Fibroblast of upper back skin (primary cell): Measurements from ENCODE around the gene ZNF592.
"Not testable (repeated sequence)": the region's sequence is repeated elsewhere in the genome, so short reads cannot be mapped to it uniquely, and the experiment has no call there.

Experiments
- DNase-seq: peaks from one replicate; pipeline ENCODE4 v3.0.0-alpha.2; 2013

ZNF592 gene

GRCh38 chr15:84747416-84748273 is 747 bp upstream of the ZNF592 start:
- DNase-seq, result peak; percentile 54

GRCh38 chr15:84749111-84749991 is 959 bp downstream of the ZNF592 start:
- DNase-seq, result no peak

- no peak for DNase-seq
These were observed 2.2 kb downstream of the ZNF592 start for GRCh38 chr15:84750583-84751092.

- not testable (repeated sequence) for DNase-seq
These were observed 3.3 kb downstream of the ZNF592 start for GRCh38 chr15:84751721-84752120.

- no peak for DNase-seq
These were observed 3.8 kb downstream of the ZNF592 start for GRCh38 chr15:84752195-84752594.

GRCh38 chr15:84752700-84753099 is 4.3 kb downstream of the ZNF592 start:
- DNase-seq, result peak; percentile 19

GRCh38 chr15:84754889-84755288 is 6.5 kb downstream of the ZNF592 start:
- DNase-seq, result not testable (repeated sequence)

GRCh38 chr15:84755736-84756527 is 7.5 kb downstream of the ZNF592 start:
- no peak for DNase-seq

GRCh38 chr15:84759018-84759417 is 10.6 kb downstream of the ZNF592 start:
- no peak for DNase-seq

- no peak for DNase-seq
These were observed 11.8 kb downstream of the ZNF592 start for GRCh38 chr15:84760219-84760618.

- no peak for DNase-seq
These were observed 13.3 kb downstream of the ZNF592 start for GRCh38 chr15:84761607-84762131.

- no peak for DNase-seq
These were observed 14.6 kb downstream of the ZNF592 start for GRCh38 chr15:84762840-84763572.

GRCh38 chr15:84764585-84764984 is 16.2 kb downstream of the ZNF592 start:
- DNase-seq, result no peak

GRCh38 chr15:84764989-84765388 is 16.6 kb downstream of the ZNF592 start:
- DNase-seq, result no peak

- no peak for DNase-seq
These were observed 17.3 kb downstream of the ZNF592 start for GRCh38 chr15:84765675-84766074.

GRCh38 chr15:84766461-84767035 is 18.2 kb downstream of the ZNF592 start:
- DNase-seq, result no peak

- DNase-seq, result no peak
These were observed 23.6 kb downstream of the ZNF592 start for GRCh38 chr15:84772031-84772430.

GRCh38 chr15:84772467-84772866 is 24.1 kb downstream of the ZNF592 start:
- no peak for DNase-seq

- DNase-seq, result no peak
These were observed 25.3 kb downstream of the ZNF592 start for GRCh38 chr15:84773716-84774115.

GRCh38 chr15:84775867-84776449 is 27.6 kb downstream of the ZNF592 start:
- DNase-seq, result no peak

GRCh38 chr15:84778194-84778593 is 29.8 kb downstream of the ZNF592 start:
- DNase-seq, result no peak
